Stimulated activated CD4-positive, alpha-beta T cell treated with anti-CD3 and anti-CD28 coated beads, Interleukin-4, amount 100 ng/mL, for 24 hours (primary cell): ENCODE measurements around the gene TRIM10.

Experiments
- DNase-seq: peaks from one replicate; pipeline ENCODE4 v3.0.0-alpha.2; 2020

The TRIM10 gene

GRCh38 chr6:30160785-30161531, at the start of gene TRIM10:
TRIM10 (minus strand) TSS chr6:30161211; CDS start chr6:30160858, 353 bp downstream.
- DNase-seq, result no peak

GRCh38 chr6:30207619-30208295, 46.7 kb upstream of the TRIM10 start:
- DNase-seq, result no peak

GRCh38 chr6:30206799-30207618, 46.0 kb upstream of the TRIM10 start:
- DNase-seq, result no peak

- DNase-seq, result no peak
Observed at GRCh38 chr6:30206152-30206551, 45.1 kb upstream of the TRIM10 start.

GRCh38 chr6:30204116-30204515, 43.1 kb upstream of the TRIM10 start:
- DNase-seq, result no peak

GRCh38 chr6:30202366-30202765, 41.4 kb upstream of the TRIM10 start:
- DNase-seq, result no peak

- DNase-seq, result no peak
Observed at GRCh38 chr6:30200551-30201281, 39.7 kb upstream of the TRIM10 start.

- no peak for DNase-seq
Observed at GRCh38 chr6:30198166-30199084, 37.4 kb upstream of the TRIM10 start.

- DNase-seq, result no peak
Observed at GRCh38 chr6:30196376-30196775, 35.4 kb upstream of the TRIM10 start.

GRCh38 chr6:30195951-30196350, 34.9 kb upstream of the TRIM10 start:
- no peak for DNase-seq

GRCh38 chr6:30194797-30195690, 34.0 kb upstream of the TRIM10 start:
- DNase-seq, result no peak

GRCh38 chr6:30192076-30192475, 31.1 kb upstream of the TRIM10 start:
- no peak for DNase-seq

- DNase-seq, result no peak
Observed at GRCh38 chr6:30188541-30188940, 27.5 kb upstream of the TRIM10 start.

GRCh38 chr6:30185846-30186484, 25.0 kb upstream of the TRIM10 start:
- DNase-seq, result no peak

- no peak for DNase-seq
Observed at GRCh38 chr6:30184417-30185031, 23.5 kb upstream of the TRIM10 start.

- no peak for DNase-seq
Observed at GRCh38 chr6:30180145-30180544, 19.1 kb upstream of the TRIM10 start.

- no peak for DNase-seq
Observed at GRCh38 chr6:30178837-30179236, 17.8 kb upstream of the TRIM10 start.

- no peak for DNase-seq
Observed at GRCh38 chr6:30175765-30176164, 14.8 kb upstream of the TRIM10 start.

- DNase-seq, result no peak
Observed at GRCh38 chr6:30172681-30173080, 11.7 kb upstream of the TRIM10 start.
